ENCODE measurements around the gene BHMT2.

Gene BHMT2

GRCh38 chr5:79062436-79062835, 7.1 kb upstream of the BHMT2 start:
- no peak for DNase-seq (ENCODE audit: low spot score)

GRCh38 chr5:79070350-79070667, 742 bp downstream of the BHMT2 start:
- peak; percentile 24 for DNase-seq (ENCODE audit: low spot score)

DNA sequence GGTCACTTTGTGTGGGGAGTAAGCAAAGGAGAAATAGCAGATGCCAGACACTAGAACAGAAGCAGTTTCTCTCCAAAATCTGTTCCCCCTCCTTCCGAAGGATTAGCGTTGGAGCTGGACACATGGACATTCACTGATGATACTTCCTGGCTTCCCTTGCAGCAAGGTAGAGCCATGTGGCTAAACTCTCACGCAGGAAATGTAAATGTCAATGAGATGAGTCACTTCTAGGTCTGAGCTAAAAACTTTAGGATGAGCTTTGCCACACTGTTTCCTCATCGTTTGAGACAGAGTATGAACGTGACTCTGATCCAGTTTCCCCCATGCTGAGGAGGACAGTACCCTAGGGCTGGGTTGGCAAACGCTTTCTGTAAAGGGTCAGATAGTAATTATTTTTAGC, 5.1 kb downstream of the BHMT2 start:
- peak; percentile 31 for DNase-seq (ENCODE audit: low spot score)

DNA sequence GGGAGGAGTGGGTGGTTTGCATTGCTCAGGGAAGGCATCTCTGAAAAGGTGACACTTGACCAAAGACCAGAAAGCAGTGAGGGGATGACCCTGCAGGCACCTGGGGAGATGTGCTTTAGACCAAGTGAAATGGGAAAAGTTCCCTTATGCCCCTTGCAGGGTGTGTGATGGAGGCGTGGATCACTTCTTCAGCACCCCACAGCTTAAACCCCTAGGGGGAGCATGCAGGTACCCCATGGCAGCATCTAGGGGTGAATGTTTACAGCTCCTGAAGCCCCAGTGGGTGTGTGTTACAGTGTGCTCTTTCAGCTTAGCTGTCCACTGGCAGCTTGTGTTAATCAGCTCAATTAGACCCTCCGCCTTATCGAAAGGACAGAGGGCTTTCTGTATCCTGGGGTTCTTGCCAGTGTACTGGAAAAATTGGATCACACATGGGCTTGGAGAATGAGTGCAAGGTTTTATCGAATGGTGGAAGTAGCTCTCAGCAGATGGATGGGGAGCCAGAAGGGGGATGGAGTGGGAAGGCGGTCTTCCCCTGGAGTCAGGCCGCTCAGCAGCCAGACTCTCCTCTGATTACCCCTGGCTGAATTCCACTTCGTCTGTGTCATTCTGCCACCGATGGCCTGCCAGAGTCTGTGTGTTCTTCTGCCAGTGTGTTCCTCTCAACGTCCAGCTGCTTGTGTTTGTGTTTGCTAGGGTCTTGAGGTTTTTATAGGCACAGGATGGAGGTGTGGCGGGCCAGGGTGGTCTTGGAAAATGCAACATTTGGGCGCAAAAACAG, 6.3 kb downstream of the BHMT2 start:
- DNase-seq (ENCODE audit: low spot score), result no peak

GRCh38 chr5:79076819-79077218, 7.3 kb downstream of the BHMT2 start:
- DNase-seq (ENCODE audit: low spot score), result no peak

GRCh38 chr5:79077680-79078365, 8.3 kb downstream of the BHMT2 start:
- DNase-seq (ENCODE audit: low spot score), result no peak

- no peak for DNase-seq (ENCODE audit: low spot score)
These were observed 11.2 kb downstream of the BHMT2 start for GRCh38 chr5:79080804-79081203.

DNA sequence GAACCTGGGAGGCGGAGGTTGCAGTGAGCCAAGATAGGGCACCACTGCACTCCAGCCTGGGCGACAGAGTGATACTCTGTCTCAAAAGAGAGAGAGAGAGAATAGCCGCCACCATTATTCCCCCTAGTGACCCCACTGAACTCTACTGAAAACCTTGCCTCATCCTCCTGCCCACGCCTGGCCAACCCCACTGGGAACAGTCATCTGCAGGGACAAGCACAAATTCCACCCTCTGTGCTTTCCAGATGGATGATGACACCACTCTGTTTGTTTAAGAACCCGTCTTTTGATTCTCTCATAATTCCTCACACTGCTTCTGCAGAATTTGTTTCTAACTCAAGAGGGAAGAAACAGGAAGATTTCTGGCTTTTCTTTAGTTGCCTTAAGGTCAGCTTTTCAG, 12.2 kb downstream of the BHMT2 start:
- no peak for DNase-seq (ENCODE audit: low spot score)

DNA sequence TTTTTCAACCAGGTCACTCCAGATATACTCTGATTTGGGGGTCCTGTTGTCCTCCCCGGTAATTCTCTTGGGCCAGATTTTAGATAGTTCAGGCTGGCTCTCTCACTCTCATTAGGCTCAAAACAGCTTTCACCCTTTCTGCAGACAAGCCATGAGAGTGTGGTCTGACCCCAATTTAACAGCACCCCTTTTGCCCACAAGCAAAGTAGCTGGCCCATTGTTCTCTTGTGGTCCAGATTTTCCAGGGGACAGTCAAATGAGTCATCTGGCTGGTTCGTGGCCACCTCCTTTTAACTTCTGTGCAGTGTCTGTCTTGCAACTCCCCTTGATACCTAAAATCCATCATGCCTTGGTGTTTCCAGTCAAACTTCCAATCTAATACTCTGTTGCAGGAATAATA, 16.5 kb downstream of the BHMT2 start:
- DNase-seq (ENCODE audit: low spot score), result no peak

DNA sequence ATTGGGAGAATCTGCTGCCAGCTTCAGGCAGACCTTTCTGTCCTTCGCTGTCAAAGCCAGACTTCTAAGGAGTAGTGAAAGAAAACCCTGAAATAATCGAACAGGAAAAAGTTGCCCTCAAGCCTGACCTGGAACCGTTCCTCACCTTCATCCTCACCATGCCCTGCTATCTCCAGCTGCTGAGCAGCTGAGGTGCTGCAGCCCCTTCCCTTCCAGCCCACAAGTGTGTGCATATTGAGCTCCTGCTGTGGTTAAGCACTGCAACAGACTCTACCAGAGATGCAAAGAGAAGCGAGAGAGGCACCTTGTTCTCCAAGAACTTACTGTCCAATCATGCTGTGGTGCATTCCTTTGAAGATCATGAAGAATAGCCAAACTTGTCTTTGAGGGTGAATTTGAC, 18.9 kb downstream of the BHMT2 start:
- no peak for DNase-seq (ENCODE audit: low spot score)

- DNase-seq (ENCODE audit: low spot score), result no peak
These were observed 21.5 kb downstream of the BHMT2 start for GRCh38 chr5:79091064-79091463.

DNA sequence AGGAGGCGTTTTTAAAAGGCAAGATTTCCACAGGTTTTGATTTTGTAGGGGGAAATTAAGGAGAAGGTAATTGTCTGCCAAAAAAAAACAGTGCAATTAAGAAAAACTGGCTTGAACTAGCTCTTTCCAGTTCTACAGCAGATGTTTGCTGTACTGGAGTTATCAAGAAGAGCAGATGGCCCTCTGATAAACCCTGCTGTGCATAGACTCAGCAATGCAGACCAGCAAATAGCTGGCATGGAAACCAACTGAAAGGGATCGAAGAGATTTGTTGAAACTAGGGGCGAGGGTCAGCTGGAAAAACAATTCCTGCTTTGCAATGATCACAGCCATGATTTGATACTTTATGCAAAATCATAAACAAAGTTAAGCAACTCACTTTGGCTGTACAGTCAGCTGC, 24.2 kb downstream of the BHMT2 start:
- DNase-seq (ENCODE audit: low spot score), result no peak

DNA sequence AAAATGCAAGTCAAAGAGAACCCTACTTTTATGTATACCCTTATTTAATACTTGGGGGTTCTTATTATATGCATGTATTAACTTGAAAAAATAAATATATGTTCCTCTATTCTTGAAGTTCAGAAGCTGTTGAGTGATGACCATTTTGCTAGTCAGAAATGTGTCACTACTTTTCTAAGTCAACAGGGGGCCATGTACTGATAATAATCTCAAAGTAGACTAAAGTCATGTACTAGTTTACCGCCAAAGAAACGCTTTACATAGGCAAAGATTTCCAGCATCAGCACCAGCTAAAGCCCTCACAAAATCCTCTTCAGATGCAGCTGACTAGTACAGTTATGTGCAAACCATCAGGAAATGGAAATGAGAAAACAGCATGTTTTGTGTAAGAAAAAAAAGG, 36.3 kb downstream of the BHMT2 start:
- DNase-seq (ENCODE audit: low spot score), result no peak

- peak; percentile 21 for DNase-seq (ENCODE audit: low spot score)
These were observed 37.6 kb downstream of the BHMT2 start for GRCh38 chr5:79107020-79107796.

DNA sequence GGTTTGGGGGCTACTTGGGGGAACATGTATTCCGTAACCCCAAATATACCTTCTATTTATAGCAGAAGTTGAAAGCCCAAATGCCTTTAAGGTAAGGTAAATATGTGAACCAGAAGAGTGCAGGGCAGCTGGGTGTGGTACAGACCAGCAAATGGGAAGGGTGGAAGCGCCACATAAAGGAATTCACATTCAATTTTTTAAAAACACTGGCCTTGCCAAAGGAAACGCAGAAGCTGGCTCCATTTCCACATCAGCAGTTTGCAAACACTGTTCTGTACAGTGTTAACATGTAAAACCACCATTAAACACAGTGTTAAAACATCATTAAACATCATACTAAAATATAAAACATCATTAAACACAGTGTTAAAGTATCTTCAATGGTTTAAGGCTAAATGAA, 38.5 kb downstream of the BHMT2 start:
- DNase-seq (ENCODE audit: low spot score), result no peak

- no peak for DNase-seq (ENCODE audit: low spot score)
These were observed 39.2 kb downstream of the BHMT2 start for GRCh38 chr5:79108792-79109191.

GRCh38 chr5:79109527-79110492, 40.2 kb downstream of the BHMT2 start:
- no peak for DNase-seq (ENCODE audit: low spot score)

- no peak for DNase-seq (ENCODE audit: low spot score)
These were observed 41.9 kb downstream of the BHMT2 start, which contains the start of gene BHMT for GRCh38 chr5:79111387-79111959. TSS of gene BHMT (plus strand) at chr5:79111809. CDS start at chr5:79111886, 77 bp downstream.

- DNase-seq (ENCODE audit: low spot score), result no peak
These were observed 42.6 kb downstream of the BHMT2 start for GRCh38 chr5:79111960-79112702.

GRCh38 chr5:79112703-79113058, 43.1 kb downstream of the BHMT2 start:
- no peak for DNase-seq (ENCODE audit: low spot score)

- no peak for DNase-seq (ENCODE audit: low spot score)
These were observed 49.9 kb downstream of the BHMT2 start for GRCh38 chr5:79119486-79119885.

Measured in hepatic stellate cell (primary cell).